A549 (cell line): ENCODE results near the gene DNAJB12. TPM values are rescaled to one million over a fixed set of nuclear protein-coding genes. Genes with fewer than 3 reads are reported as not detected.

Experiments used
- ATAC-seq, 2 experiments: fragments of 200-7000 bp in 1 of 2; fragments of >200 bp in 1 of 2; cut with Nextera tagmentation in 1 of 2; cut with Tn5 transposase in 1 of 2; 3 replicates each; pipeline versions ENCODE4 v1.8.0 to v1.9.1; 2018 to 2020; ENCODE audit warnings: mild to moderate bottlenecking in 1 of 2, moderate library complexity in 1 of 2
- CTCF ChIA-PET: fragments of 300-600 bp; sonication (Branson Sonifier 250); formaldehyde crosslinking; extraction: SDS; loops from one replicate; lab custom pipeline; 2021; ENCODE audit warnings: antibody characterized with exemption, inconsistent platforms; lab: Yijun Ruan, JAX
- POLR2A ChIA-PET: fragments of 350-600 bp; formaldehyde crosslinking; extraction: SDS; loops from one replicate; lab custom pipeline; 2021; ENCODE audit warnings: antibody characterized with exemption, inconsistent platforms; lab: Yijun Ruan, JAX
- DNase-seq, 2 experiments: peaks; one replicate each; pipeline versions ENCODE4 v3.0.0 to v3.0.0-alpha.2; 2011 to 2016; ENCODE audit warnings: low read depth in 1 of 2, low spot score in 1 of 2
- FAIRE-seq: peaks from 2 replicates; lab custom pipeline; 2011; peaks lifted over from hg19 to GRCh38; lab: Jason Lieb, UNC
- H3K27ac ChIP-seq, 2 experiments: fragments of >200 bp; sonication (Bioruptor Twin); formaldehyde crosslinking; 3 replicates each; pipeline ENCODE4 v1.5.1; 2016 to 2017
- H3K4me1 ChIP-seq: fragments of >200 bp; sonication (Bioruptor Twin); formaldehyde crosslinking; 3 replicates; pipeline ENCODE4 v1.6.1; 2016
- H3K4me2 ChIP-seq: fragments of >200 bp; sonication (Bioruptor Twin); formaldehyde crosslinking; 3 replicates; pipeline ENCODE4 v1.6.1; 2016
- H3K4me3 ChIP-seq: fragments of >200 bp; sonication (Bioruptor Twin); formaldehyde crosslinking; 3 replicates; pipeline ENCODE4 v1.5.1; 2016
- H3K9me3 ChIP-seq: fragments of >200 bp; sonication (Bioruptor Twin); formaldehyde crosslinking; 3 replicates; pipeline ENCODE4 v1.6.1; 2016
- BHLHE40 ChIP-seq: IDR thresholded peaks from 2 replicates; pipeline ENCODE4 v1.6.1; 2012; ENCODE audit warnings: low read depth, low read length, inconsistent platforms
- CHD2 ChIP-seq: fragments of 150-350 bp; IDR thresholded peaks from 2 replicates; pipeline ENCODE4 v1.6.1; 2014; ENCODE audit warnings: low read length; ENCODE audit not compliant: partially characterized antibody
- EHMT2 ChIP-seq: fragments of 200-600 bp; sonication (generic); IDR thresholded peaks from 2 replicates; pipeline ENCODE4 v1.6.1; 2016; ENCODE audit warnings: antibody characterized with exemption, low read depth, mild to moderate bottlenecking, moderate library complexity
- FOSB ChIP-seq: fragments of 250-450 bp; sonication (Bioruptor Pico); IDR thresholded peaks from 2 replicates; pipeline ENCODE4 v1.5.0; 2020; ENCODE audit warnings: mild to moderate bottlenecking, moderate library complexity
- FOSL2 ChIP-seq, 2 experiments: fragments of 450-650 bp in 1 of 2; fragments of >200 bp in 1 of 2; sonication (Bioruptor Twin) in 1 of 2; formaldehyde crosslinking; IDR thresholded peaks; 2 replicates each; pipeline versions ENCODE4 v1.5.0 to v1.6.1; 2016 to 2020; ENCODE audit warnings: mild to moderate bottlenecking in 1 of 2, moderate library complexity in 1 of 2
- GATA3 ChIP-seq: IDR thresholded peaks from 2 replicates; pipeline ENCODE4 v1.6.1; 2012; ENCODE audit warnings: borderline replicate concordance
- HEYL ChIP-seq: fragments of 250-450 bp; sonication (Bioruptor Pico); IDR thresholded peaks from 2 replicates; pipeline ENCODE4 v1.8.0; 2021; ENCODE audit warnings: mild to moderate bottlenecking, moderate library complexity
- HOXB5 ChIP-seq: fragments of 250-450 bp; sonication (Bioruptor Pico); IDR thresholded peaks from 2 replicates; pipeline ENCODE4 v1.5.0; 2020; ENCODE audit warnings: mild to moderate bottlenecking, moderate library complexity
- KDM5A ChIP-seq: fragments of 200-600 bp; sonication (generic); IDR thresholded peaks from 2 replicates; pipeline ENCODE4 v1.6.1; 2016; ENCODE audit warnings: antibody characterized with exemption, mild to moderate bottlenecking
- MAFK ChIP-seq: fragments of 450-650 bp; IDR thresholded peaks from 2 replicates; pipeline ENCODE4 v1.6.1; 2014; ENCODE audit not compliant: partially characterized antibody
- MAX ChIP-seq: IDR thresholded peaks from 2 replicates; pipeline ENCODE4 v1.6.1; 2012
- MAZ ChIP-seq: fragments of 150-350 bp; IDR thresholded peaks from 2 replicates; pipeline ENCODE4 v1.6.1; 2014; ENCODE audit warnings: antibody characterized with exemption, low read depth, low read length, borderline replicate concordance
- RAD21 ChIP-seq, 2 experiments: fragments of >200 bp in 1 of 2; sonication (Bioruptor Twin) in 1 of 2; formaldehyde crosslinking in 1 of 2; IDR thresholded peaks in 1 of 2; conservative IDR thresholded peaks in 1 of 2; 2 replicates in 1 of 2; 3 replicates in 1 of 2; pipeline ENCODE4 v1.6.1; 2012 to 2018; ENCODE audit warnings: inconsistent platforms in 1 of 2
- REST ChIP-seq: fragments of 200-600 bp; sonication (generic); IDR thresholded peaks from 2 replicates; pipeline ENCODE4 v1.6.1; 2016; ENCODE audit warnings: antibody characterized with exemption, mild to moderate bottlenecking, moderate library complexity
- ZC3H11A ChIP-seq: fragments of 450-650 bp; IDR thresholded peaks from 2 replicates; pipeline ENCODE4 v1.6.1; 2014; ENCODE audit warnings: antibody characterized with exemption, mild to moderate bottlenecking
- ZNF302 ChIP-seq: fragments of 250-450 bp; sonication (Bioruptor Pico); IDR thresholded peaks from 2 replicates; pipeline ENCODE4 v1.9.0; 2021; ENCODE audit warnings: inconsistent platforms, mild to moderate bottlenecking, moderate library complexity
- WGBS: methylation state at CpG from one replicate; pipeline ENCODE4 v1.1.6; 2017; ENCODE audit errors: missing lambda C conversion rate; 5-methylcytosine and 5-hydroxymethylcytosine counted together
- polyA plus RNA-seq, 4 experiments: library from polyadenylated mRNA; depleted of rRNA in 3 of 4; stranded (reverse); fragments of >200 nt; fragmentation: RNase III in 1 of 4; extraction: RNeasy Plus Mini Kit Qiagen cat#74134 plus additional on column Dnase treatment in 1 of 4; gene quantifications; 2 replicates in 3 of 4; 3 replicates in 1 of 4; pipeline ENCODE4 v1.2.3, GENCODE V29; 2011 to 2017

DNAJB12 gene
- polyA plus RNA-seq, 2 of the 4 experiments (the other 2 are of a cell fraction): 21.5 to 26.7 TPM

GRCh38 chr10:72315054-72315453, 39.7 kb downstream of the DNAJB12 start:
- Histone ChIP-seq H3K9me3 (no peaks in the 10 kb centered on the region), H3K4me2 (peak overlapping the region; percentile 58), H3K4me3 (no peak overlapping the region), H3K27ac (peak overlapping the region; percentile 98 to 99), H3K4me1 (peaks cover 70% of the 10 kb centered on the region)
- DNase-seq (no peak), FAIRE-seq (no peak), ATAC-seq (no peak)
- POLR2A ChIA-PET: interaction anchor here (1.0 to 2.3 kb wide), 5 partner anchors 17 to 43 kb away, joined by 3 to 16 read pairs (median 9); partner anchors contain the start of gene DDIT4
- TF ChIP-seq GATA3 (no peak), CHD2 (no peak), RAD21 (conservative IDR thresholded peaks at IDR 0.05 in 1 of 2, IDR thresholded peaks at IDR 0.05 in 1 of 2) (0 out of 5 replicates have a peak, but pooled peaks of 1 of the 2 experiments have one; percentile 0), BHLHE40 (no peak), EHMT2 (no peak)
- 61% methylated on average over 7 of the region's 7 CpGs for WGBS
- CTCF ChIA-PET: interaction anchor here (1.2 to 6.9 kb wide), 4 partner anchors 14 to 40 kb away, joined by 3 to 44 read pairs (median 9); no protein-coding TSS in a partner anchor

- Histone ChIP-seq H3K27ac (peak overlapping the region; percentile 98 to 99), H3K9me3 (no peaks in the 10 kb centered on the region), H3K4me2 (no peak overlapping the region), H3K4me3 (no peak overlapping the region), H3K4me1 (peaks cover 73% of the 10 kb centered on the region)
- DNase-seq: no peak
- no peak for FAIRE-seq
- no peak for TF ChIP-seq ZNF302
- TF ChIP-seq FOSL2 (IDR thresholded peaks at IDR 0.05): no peak
- no peak for TF ChIP-seq FOSL2 (CRISPR knock-in tag; IDR thresholded peaks at IDR 0.05)
- TF ChIP-seq FOSB (CRISPR knock-in tag): no peak
- no peak for TF ChIP-seq KDM5A
- no peak for TF ChIP-seq REST
- TF ChIP-seq HEYL: no peak
- no peak for TF ChIP-seq MAX
- TF ChIP-seq ZC3H11A: no peak
- no peak for TF ChIP-seq MAZ
- no peak for TF ChIP-seq HOXB5 (CRISPR knock-in tag)
- no peak for TF ChIP-seq CHD2
- TF ChIP-seq, all 56 proteins: peak for 0
- no peak for ATAC-seq
- POLR2A ChIA-PET: no interaction called here
- CTCF ChIA-PET: interaction anchor here (1.2 to 6.9 kb wide), 2 partner anchors 15 to 23 kb away, joined by 3 to 44 read pairs; no protein-coding TSS in a partner anchor
- WGBS: 95% methylated on average over 7 of the region's 7 CpGs
Observed at GRCh38 chr10:72314263-72314662, 40.5 kb downstream of the DNAJB12 start.

GRCh38 chr10:72312865-72313391, 41.8 kb downstream of the DNAJB12 start:
- no peak for DNase-seq
- Histone ChIP-seq H3K4me1 (peaks cover 73% of the 10 kb centered on the region), H3K27ac (peak overlapping the region; percentile 98 to 99; a peak in 5 of 6 replicates), H3K4me2 (no peak overlapping the region)
- no peak for ATAC-seq
- WGBS: 92% methylated on average over 8 of the region's 8 CpGs
- CTCF ChIA-PET: interaction anchor here (6.9 kb wide), 1 partner anchor 16 kb away, joined by 44 read pairs; no protein-coding TSS in a partner anchor
- TF ChIP-seq MAFK (peak; percentile 72), REST (no peak)
- TF ChIP-seq, all 56 proteins: peak for 1
- Histone ChIP-seq H3K9me3 (no peaks in the 10 kb centered on the region), H3K4me3 (no peak overlapping the region)
- no peak for FAIRE-seq
- POLR2A ChIA-PET: interaction anchor here (3.6 kb wide), 1 partner anchor 16 kb away, joined by 10 read pairs; no protein-coding TSS in a partner anchor
